Epithelial cell of proximal tubule (primary cell): ENCODE data around the gene TMEM52B. TPM values are rescaled to one million over a fixed set of nuclear protein-coding genes. Genes with fewer than 3 reads are reported as not detected.

Source experiments
- total RNA-seq: library from RNA; depleted of rRNA; stranded (reverse); fragments of >200 nt; gene quantifications from 2 replicates; pipeline ENCODE4 v1.2.3, GENCODE V29; 2015

The TMEM52B gene
- total RNA-seq, 1 donor from 2014 or later, result not detected

Other genes with a start within 250 kb of the TMEM52B start
- gene CLEC2A, start 246.7 kb upstream of the TMEM52B start, total RNA-seq, result not detected in 2 replicates
- gene CLEC12A, start 207.6 kb upstream of the TMEM52B start, total RNA-seq, result not detected in 2 replicates
- not detected in 2 replicates for gene CLEC1B, start 179.9 kb upstream of the TMEM52B start, total RNA-seq
- gene CLEC12B, start 168.4 kb upstream of the TMEM52B start, total RNA-seq, result not detected in 2 replicates
- gene CLEC9A, start 148.3 kb upstream of the TMEM52B start, total RNA-seq, result not detected in 2 replicates
- gene CLEC1A, start 80.0 kb upstream of the TMEM52B start, total RNA-seq, result not detected in 2 replicates
- gene CLEC7A, start 48.8 kb upstream of the TMEM52B start, total RNA-seq, result not detected in 2 replicates
- not detected in 2 replicates for gene OLR1, start 6.9 kb upstream of the TMEM52B start, total RNA-seq
- 20.7 and 42.3 TPM in 2 replicates for gene GABARAPL1, start 33.8 kb downstream of the TMEM52B start, total RNA-seq
- gene KLRD1, start 128.8 kb downstream of the TMEM52B start, total RNA-seq, result not detected in 2 replicates
- gene KLRK1, start 211.0 kb downstream of the TMEM52B start, total RNA-seq, result not detected in 2 replicates
- gene KLRC4, start 230.7 kb downstream of the TMEM52B start, total RNA-seq, result not detected in 2 replicates
- gene KLRC3, start 241.6 kb downstream of the TMEM52B start, total RNA-seq, result not detected in 2 replicates